Measurements from ENCODE around the gene TMEM125. TPM values are rescaled to one million over a fixed set of nuclear protein-coding genes. Genes with fewer than 3 reads are reported as not detected.
A peak's percentile ranks its signal among the peaks of the same experiment; 100 is the strongest.

Gene TMEM125
- total RNA-seq, 1 experiment from 2014 or later: 21.5 TPM

DNA sequence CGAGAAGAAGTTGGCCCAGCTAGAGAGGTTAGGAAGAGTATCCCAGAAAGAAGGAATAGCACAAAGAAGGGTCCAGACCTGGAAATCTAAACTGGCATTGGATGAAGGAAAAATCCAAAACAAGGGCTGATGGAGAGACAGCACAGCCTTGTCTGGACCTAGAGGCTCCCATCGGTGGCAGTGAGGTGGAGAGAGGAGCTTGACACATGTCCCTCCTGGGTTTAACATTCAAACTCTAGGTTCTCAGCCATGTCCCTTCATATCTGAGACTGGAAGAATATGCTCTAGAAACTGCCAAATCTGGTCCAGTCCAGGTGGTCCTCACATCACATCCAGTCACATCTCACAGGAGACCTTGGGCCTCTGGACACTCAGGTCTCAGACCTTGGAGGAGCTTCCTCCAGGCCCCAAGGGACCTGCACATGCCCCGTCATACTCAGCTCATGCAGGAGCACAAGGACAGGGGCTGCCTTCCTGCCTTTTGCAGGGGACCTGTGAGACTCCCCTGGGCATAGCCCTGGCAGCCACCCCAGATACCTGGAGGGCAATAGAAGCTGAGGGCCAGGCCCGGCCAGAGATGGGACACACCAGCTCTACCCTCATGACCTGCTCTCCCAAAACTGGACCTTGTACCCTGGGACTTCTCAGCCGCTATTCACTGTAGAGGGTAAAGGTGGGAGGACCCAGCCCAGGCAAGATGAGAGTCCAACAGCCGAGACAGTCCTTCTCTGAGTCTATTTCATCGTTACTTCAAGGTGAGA, 7.5 kb downstream of the TMEM125 start (continued):
- TF ChIP-seq, protein P1, sequence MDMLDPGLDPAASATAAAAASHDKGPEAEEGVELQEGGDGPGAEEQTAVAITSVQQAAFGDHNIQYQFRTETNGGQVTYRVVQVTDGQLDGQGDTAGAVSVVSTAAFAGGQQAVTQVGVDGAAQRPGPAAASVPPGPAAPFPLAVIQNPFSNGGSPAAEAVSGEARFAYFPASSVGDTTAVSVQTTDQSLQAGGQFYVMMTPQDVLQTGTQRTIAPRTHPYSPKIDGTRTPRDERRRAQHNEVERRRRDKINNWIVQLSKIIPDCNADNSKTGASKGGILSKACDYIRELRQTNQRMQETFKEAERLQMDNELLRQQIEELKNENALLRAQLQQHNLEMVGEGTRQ (CRISPR knock-in tag; IDR thresholded peaks at IDR 0.05): no peak
- TF ChIP-seq JUN (CRISPR knock-in tag; IDR thresholded peaks at IDR 0.05): no peak
- no peak for TF ChIP-seq ZNF416 (CRISPR knock-in tag; IDR thresholded peaks at IDR 0.05)
- no peak for TF ChIP-seq SOX15 (CRISPR knock-in tag; IDR thresholded peaks at IDR 0.05)
- no peak for TF ChIP-seq CREM (CRISPR knock-in tag; IDR thresholded peaks at IDR 0.05)

DNA sequence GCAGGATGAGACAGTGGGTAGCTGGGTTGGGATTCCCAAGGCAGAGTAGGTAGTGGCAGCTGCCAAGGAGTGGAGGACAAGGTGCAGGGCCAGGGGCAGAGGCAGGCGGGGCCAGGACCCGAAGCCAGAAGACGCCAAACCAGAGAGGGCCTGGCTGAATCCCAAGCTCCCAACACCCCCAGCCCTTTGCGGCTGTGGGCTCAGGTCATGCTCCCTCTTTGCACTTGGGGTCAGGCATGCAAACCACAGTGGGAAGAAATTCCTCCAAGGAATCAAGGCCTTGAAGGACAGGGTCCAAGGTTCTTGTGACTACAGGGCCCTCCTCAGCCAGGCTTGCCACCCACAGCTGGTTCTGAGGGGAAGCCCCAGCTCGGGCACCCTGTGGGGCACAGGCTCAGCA, 9.4 kb downstream of the TMEM125 start:
- TF ChIP-seq ZNF317 (CRISPR knock-in tag; IDR thresholded peaks at IDR 0.05; ENCODE audit: borderline replicate concordance, low read depth) (no peak), MXD4 (CRISPR knock-in tag; IDR thresholded peaks at IDR 0.05; ENCODE audit: borderline replicate concordance) (no peak), SP1 (CRISPR knock-in tag; conservative IDR thresholded peaks at IDR 0.05) (no peak), GRHL2 (CRISPR knock-in tag; IDR thresholded peaks at IDR 0.05; ENCODE audit: insufficient replicate concordance, severe bottlenecking) (no peak), SMAD3 (CRISPR knock-in tag; IDR thresholded peaks at IDR 0.05; ENCODE audit: borderline replicate concordance) (no peak)
- TF ChIP-seq, protein P2, sequence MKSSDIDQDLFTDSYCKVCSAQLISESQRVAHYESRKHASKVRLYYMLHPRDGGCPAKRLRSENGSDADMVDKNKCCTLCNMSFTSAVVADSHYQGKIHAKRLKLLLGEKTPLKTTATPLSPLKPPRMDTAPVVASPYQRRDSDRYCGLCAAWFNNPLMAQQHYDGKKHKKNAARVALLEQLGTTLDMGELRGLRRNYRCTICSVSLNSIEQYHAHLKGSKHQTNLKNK (CRISPR knock-in tag; IDR thresholded peaks at IDR 0.05): no peak
- TF ChIP-seq, protein P3, sequence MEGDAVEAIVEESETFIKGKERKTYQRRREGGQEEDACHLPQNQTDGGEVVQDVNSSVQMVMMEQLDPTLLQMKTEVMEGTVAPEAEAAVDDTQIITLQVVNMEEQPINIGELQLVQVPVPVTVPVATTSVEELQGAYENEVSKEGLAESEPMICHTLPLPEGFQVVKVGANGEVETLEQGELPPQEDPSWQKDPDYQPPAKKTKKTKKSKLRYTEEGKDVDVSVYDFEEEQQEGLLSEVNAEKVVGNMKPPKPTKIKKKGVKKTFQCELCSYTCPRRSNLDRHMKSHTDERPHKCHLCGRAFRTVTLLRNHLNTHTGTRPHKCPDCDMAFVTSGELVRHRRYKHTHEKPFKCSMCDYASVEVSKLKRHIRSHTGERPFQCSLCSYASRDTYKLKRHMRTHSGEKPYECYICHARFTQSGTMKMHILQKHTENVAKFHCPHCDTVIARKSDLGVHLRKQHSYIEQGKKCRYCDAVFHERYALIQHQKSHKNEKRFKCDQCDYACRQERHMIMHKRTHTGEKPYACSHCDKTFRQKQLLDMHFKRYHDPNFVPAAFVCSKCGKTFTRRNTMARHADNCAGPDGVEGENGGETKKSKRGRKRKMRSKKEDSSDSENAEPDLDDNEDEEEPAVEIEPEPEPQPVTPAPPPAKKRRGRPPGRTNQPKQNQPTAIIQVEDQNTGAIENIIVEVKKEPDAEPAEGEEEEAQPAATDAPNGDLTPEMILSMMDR (IDR thresholded peaks at IDR 0.05): no peak
- ATAC-seq (no peak), DNase-seq (ENCODE audit: low spot score) (no peak)
- Mint-ChIP-seq H3K27me3 (ENCODE audit: low read depth) (no peaks in the 10 kb centered on the region), H3K4me3 (no peak overlapping the region), H3K4me1 (peaks cover 17% of the 10 kb centered on the region), H3K9me3 (no peaks in the 10 kb centered on the region), H3K36me3 (peaks cover 23% of the 10 kb centered on the region), H3K27ac (no peak overlapping the region)
- ChIA-PET POLR2A (no interaction called here), CTCF (no interaction called here)

DNA sequence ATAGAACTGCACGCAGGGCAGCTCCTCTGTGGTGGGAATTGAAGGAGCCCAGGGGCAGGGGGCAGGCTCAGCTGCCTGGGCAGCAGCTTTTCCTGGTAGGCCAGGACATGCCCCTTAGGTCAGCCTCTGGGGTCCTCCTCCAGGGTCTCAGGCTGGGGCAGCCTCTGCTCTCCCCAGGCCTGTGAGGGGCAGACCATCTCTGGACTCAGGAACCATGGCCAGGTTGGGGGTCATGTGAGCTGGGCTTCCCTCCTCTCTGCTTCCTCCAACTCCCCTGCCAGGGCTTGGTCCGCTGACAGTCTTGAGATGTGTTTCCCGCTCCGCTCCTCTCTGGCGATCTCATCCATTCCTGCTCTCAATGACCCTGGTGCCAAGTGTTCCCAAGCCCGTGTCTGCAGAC, 9.9 kb downstream of the TMEM125 start:
- H3K36me3 Mint-ChIP-seq: peaks cover 19% of the 10 kb centered on the region

More for the DNA sequence above, 9.9 kb downstream of the TMEM125 start:
- H3K9me3 Mint-ChIP-seq: no peaks in the 10 kb centered on the region
- peak overlapping the region; percentile 70 for H3K27ac Mint-ChIP-seq
- no peak overlapping the region for H3K4me3 Mint-ChIP-seq
- no peak for ATAC-seq
- CTCF ChIA-PET: no interaction called here
- POLR2A ChIA-PET: no interaction called here
- H3K27me3 Mint-ChIP-seq (ENCODE audit: low read depth): no peaks in the 10 kb centered on the region
- TF ChIP-seq PRRX2 (CRISPR knock-in tag; IDR thresholded peaks at IDR 0.05): no peak
- no peak for TF ChIP-seq NR2C2 (CRISPR knock-in tag; IDR thresholded peaks at IDR 0.05)
- TF ChIP-seq, protein P4, sequence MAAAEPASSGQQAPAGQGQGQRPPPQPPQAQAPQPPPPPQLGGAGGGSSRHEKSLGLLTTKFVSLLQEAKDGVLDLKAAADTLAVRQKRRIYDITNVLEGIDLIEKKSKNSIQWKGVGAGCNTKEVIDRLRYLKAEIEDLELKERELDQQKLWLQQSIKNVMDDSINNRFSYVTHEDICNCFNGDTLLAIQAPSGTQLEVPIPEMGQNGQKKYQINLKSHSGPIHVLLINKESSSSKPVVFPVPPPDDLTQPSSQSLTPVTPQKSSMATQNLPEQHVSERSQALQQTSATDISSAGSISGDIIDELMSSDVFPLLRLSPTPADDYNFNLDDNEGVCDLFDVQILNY (CRISPR knock-in tag; IDR thresholded peaks at IDR 0.05): no peak
- no peak for TF ChIP-seq FOXK1 (CRISPR knock-in tag; IDR thresholded peaks at IDR 0.05)
- no peak for TF ChIP-seq NFATC4 (CRISPR knock-in tag; IDR thresholded peaks at IDR 0.05)
- TF ChIP-seq MXD4 (CRISPR knock-in tag; IDR thresholded peaks at IDR 0.05; ENCODE audit: borderline replicate concordance): no peak
- TF ChIP-seq FOXP1 (CRISPR knock-in tag; IDR thresholded peaks at IDR 0.05; ENCODE audit: borderline replicate concordance): no peak
- no peak for TF ChIP-seq NFYB (CRISPR knock-in tag; conservative IDR thresholded peaks at IDR 0.05; ENCODE audit: low read depth)
- TF ChIP-seq, protein P5, sequence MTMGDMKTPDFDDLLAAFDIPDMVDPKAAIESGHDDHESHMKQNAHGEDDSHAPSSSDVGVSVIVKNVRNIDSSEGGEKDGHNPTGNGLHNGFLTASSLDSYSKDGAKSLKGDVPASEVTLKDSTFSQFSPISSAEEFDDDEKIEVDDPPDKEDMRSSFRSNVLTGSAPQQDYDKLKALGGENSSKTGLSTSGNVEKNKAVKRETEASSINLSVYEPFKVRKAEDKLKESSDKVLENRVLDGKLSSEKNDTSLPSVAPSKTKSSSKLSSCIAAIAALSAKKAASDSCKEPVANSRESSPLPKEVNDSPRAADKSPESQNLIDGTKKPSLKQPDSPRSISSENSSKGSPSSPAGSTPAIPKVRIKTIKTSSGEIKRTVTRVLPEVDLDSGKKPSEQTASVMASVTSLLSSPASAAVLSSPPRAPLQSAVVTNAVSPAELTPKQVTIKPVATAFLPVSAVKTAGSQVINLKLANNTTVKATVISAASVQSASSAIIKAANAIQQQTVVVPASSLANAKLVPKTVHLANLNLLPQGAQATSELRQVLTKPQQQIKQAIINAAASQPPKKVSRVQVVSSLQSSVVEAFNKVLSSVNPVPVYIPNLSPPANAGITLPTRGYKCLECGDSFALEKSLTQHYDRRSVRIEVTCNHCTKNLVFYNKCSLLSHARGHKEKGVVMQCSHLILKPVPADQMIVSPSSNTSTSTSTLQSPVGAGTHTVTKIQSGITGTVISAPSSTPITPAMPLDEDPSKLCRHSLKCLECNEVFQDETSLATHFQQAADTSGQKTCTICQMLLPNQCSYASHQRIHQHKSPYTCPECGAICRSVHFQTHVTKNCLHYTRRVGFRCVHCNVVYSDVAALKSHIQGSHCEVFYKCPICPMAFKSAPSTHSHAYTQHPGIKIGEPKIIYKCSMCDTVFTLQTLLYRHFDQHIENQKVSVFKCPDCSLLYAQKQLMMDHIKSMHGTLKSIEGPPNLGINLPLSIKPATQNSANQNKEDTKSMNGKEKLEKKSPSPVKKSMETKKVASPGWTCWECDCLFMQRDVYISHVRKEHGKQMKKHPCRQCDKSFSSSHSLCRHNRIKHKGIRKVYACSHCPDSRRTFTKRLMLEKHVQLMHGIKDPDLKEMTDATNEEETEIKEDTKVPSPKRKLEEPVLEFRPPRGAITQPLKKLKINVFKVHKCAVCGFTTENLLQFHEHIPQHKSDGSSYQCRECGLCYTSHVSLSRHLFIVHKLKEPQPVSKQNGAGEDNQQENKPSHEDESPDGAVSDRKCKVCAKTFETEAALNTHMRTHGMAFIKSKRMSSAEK (CRISPR knock-in tag; IDR thresholded peaks at IDR 0.05; ENCODE audit: borderline replicate concordance): no peak
- TF ChIP-seq JUN (CRISPR knock-in tag; IDR thresholded peaks at IDR 0.05): no peak
- no peak for TF ChIP-seq ZNF423 (CRISPR knock-in tag; IDR thresholded peaks at IDR 0.05)
- no peak for TF ChIP-seq SMAD4 (CRISPR knock-in tag; IDR thresholded peaks at IDR 0.05)
- no peak for DNase-seq (ENCODE audit: low spot score)
- H3K4me1 Mint-ChIP-seq: peaks cover 16% of the 10 kb centered on the region

Data from WTC11 (cell line).